ENCODE data around the gene BCAP29. TPM values are rescaled to one million over a fixed set of nuclear protein-coding genes. Genes with fewer than 3 reads are reported as not detected.
"Not testable (repeated sequence)": the region's sequence is repeated elsewhere in the genome, so short reads cannot be mapped to it uniquely, and the experiment has no call there.

The BCAP29 gene
- total RNA-seq, 1 donor from 2014 or later = 51.9 TPM

DNA sequence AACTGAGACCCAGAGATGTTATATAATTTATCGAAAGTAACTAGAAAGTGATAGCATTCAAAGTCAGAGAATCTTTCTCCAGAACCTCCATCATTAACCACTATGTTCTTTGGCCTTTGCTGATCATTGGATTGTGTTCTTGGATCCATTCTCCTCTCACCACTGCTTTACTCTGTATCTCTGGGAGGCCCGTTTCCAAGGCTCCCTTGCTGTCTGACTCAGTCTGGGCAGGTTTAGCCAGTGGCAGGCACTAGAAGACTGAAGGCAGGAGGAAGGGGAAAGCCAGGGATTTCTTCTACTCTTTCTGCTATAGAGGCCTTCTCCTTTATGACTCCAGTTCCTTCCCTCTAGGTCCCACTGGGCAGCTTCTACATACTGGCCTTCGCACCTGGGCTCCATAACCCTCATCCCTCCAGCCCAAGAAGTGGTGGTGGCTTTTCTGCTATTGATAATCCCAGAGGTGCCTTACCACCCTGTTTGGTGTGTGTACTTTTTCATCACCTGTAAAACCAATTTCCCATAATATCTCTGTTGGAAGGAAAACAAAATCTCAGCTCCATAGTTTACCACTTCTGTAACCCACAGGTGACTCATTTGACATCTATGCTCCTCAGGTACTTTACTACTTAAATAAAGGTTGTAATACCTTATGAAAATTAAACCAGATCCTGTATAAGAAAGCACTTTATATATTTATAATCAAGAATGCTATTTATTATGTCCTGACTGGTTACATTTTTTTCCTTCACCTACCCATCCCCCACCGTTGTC lies 36.0 kb downstream of the BCAP29 start:
- intact Hi-C loops (cut with micrococcal nuclease) = no loop called here

DNA sequence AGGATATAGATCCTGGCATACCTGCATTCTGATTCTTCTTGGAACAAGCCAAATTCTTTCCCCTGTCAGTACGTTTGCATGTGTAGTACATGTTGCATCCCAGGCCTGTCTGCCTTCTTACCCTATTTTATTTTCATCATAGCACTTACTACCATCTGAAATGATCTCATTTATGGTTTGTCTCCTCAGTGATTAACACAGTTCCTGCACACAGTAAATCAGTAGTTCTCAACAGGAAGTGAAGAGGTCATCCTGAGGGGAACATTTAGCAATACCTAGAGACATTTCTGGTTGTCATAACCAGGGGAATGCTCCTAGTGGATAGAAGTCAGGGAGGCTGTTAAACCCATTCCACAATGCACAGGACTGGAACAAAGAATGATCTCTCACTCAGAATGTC lies 42.4 kb downstream of the BCAP29 start:
- intact Hi-C loops (cut with micrococcal nuclease) = loop anchor here (5.0 kb wide), 2 partner anchors 40 kb away; partner anchors contain the start of genes BCAP29 and SLC26A4

DNA sequence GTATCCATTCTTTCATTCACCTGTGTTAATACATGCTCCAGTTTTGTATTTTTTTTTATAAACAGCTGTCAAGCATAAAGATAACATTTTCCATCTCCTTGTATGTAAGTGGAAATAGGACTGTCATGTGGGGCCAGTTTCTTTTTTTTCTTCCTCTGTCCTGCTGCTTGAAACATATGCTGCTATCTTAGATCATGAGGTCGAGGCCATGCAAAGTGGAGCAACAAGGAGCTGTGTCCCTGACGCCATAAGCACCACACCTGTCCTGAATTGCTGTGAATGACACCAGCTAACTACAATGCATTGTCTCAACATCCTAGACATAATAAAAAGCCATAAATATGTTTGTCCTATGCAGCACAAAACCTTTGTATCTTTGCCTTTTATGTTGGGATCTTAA lies 42.8 kb downstream of the BCAP29 start:
- intact Hi-C loops (cut with micrococcal nuclease) = loop anchor here (5.0 kb wide), 2 partner anchors 39 to 41 kb away; partner anchors contain the start of genes BCAP29 and SLC26A4

GRCh38 chr7:107627002-107627401 lies 47.0 kb downstream of the BCAP29 start:
- intact Hi-C loops (cut with micrococcal nuclease) = no loop called here

DNA sequence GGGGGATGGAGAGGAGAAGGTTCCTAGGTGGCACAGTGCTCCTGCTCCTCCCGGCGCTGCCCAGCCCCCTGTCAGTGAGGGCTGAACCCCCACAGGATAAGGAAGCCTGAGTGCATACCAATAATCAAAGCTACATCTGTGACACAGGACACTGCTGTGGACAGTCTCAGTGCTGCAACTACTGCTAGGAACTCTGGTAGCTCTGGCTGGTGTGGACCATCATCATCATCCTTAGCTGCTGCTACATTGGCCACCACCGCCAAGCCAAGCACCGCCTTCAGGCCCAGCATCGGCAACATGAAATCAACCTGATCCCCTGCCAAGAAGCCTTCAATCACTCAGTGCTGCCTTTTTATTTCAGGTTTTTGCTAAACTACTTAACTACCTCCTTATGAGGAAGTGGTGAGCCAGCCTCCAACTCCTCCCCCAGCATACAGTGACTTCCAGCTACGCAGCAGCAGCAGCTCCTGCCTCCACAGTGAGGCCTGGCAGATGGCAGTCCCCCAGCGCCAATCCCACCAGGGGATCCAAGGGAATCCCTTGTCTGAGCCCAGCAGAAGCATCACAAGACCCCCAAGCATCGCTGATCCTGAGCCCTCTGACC lies 48.5 kb downstream of the BCAP29 start:
- intact Hi-C loops (cut with micrococcal nuclease) = no loop called here

DNA sequence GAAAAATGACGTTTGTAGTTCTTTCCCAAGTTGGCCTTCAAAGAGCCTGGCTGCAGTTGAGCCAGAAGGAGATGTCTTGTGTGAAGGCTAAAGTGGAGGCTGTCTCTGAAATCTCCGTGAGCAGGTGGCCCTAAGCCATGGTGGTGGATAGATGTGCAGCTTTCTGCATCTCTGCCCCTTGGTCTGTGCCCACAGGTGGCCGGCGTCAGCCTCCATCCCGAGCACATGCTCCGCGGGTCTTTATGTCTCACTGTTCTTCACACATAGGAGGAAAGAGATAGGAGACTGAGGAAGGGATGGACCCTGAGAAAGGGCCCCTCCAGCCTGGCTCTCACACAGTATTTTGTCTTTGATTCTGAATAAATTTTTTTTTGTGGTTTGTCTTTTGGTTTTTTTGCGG lies 50.3 kb downstream of the BCAP29 start:
- intact Hi-C loops (cut with micrococcal nuclease) = no loop called here

GRCh38 chr7:107631588-107632491 lies 51.8 kb downstream of the BCAP29 start:
- intact Hi-C loops (cut with micrococcal nuclease) = no loop called here

DNA sequence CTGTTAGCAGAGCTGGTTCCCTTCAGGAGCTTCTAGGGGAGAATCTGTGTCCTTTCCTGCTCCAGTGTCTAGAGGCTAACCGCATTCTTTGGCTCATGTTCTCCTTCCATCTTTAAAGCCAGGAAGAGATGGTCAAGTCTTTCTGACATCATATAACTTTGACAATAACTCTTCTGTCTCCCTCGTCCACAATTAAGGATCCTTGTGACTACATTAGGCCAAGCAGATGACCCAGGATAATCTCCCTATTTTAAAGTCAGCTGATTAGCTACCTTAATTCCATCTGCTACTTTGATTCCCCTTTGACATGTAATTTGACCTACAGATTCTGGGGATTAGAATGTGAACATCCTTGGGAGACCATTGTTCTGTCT lies 52.4 kb downstream of the BCAP29 start:
- intact Hi-C loops (cut with micrococcal nuclease) = no loop called here

GRCh38 chr7:107638594-107638993 lies 58.5 kb downstream of the BCAP29 start:
- intact Hi-C loops (cut with micrococcal nuclease) = no loop called here

- intact Hi-C loops (cut with micrococcal nuclease) = not testable (repeated sequence)
Measured at GRCh38 chr7:107639070-107639469, 59.0 kb downstream of the BCAP29 start.

DNA sequence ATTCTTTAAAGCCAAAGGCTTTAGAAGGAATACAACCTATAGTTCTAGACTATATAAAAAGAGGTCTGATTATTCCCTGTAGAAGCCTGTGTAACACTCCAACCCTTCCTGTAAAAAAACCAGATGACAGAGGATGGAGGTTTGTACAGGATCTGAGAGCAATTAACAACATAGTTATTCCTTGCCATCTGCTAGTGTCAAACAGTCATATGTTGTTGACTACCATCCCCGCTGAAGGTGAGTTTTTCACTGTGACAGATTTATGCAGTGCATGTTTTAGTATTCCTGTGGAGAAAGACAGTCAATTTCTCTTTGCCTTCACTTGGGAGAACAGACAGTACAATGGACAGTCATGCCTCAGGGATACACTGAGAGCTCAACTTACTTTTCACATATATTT lies 61.6 kb downstream of the BCAP29 start:
- intact Hi-C loops (cut with micrococcal nuclease) = no loop called here

DNA sequence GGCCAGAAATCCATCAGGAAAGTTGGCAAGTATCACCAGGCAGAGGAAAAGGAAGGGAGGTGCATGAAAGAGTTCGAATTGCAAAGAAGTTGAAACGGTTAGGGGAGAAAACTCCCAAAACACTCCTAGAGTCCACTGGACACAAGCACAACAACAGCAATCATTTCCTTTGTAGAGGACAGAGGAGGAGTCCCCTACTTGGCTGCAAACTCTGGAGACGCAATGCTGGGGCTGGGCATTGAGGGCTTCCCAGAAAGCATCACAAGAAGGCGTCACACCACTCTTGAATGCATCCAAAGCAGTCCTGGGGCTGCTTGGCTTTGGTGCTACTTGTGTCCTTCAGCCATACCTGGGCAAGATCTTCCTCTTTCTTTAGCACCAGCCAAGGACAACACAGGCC lies 62.5 kb downstream of the BCAP29 start:
- intact Hi-C loops (cut with micrococcal nuclease) = no loop called here

DNA sequence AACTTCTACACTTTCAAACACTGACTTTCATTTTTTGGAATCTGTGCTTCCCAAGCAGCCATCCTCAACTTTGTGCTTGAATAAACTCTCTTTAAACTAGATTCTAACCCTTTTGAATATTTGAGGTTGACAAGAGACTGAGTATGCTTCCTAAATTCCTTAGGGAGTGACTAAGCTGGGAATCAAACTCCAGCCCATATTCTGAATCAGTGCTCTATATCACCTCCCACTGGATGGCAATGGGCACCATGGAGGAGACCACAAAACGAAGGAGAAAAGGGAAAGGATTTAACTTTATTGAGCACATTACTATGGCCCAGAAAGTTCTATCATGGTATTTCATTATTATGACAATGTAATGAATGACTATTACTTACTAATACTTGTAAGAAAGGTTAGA lies 63.4 kb downstream of the BCAP29 start:
- intact Hi-C loops (cut with micrococcal nuclease) = no loop called here

- intact Hi-C loops (cut with micrococcal nuclease) = no loop called here
Measured at GRCh38 chr7:107643938-107644308, 63.9 kb downstream of the BCAP29 start.

DNA sequence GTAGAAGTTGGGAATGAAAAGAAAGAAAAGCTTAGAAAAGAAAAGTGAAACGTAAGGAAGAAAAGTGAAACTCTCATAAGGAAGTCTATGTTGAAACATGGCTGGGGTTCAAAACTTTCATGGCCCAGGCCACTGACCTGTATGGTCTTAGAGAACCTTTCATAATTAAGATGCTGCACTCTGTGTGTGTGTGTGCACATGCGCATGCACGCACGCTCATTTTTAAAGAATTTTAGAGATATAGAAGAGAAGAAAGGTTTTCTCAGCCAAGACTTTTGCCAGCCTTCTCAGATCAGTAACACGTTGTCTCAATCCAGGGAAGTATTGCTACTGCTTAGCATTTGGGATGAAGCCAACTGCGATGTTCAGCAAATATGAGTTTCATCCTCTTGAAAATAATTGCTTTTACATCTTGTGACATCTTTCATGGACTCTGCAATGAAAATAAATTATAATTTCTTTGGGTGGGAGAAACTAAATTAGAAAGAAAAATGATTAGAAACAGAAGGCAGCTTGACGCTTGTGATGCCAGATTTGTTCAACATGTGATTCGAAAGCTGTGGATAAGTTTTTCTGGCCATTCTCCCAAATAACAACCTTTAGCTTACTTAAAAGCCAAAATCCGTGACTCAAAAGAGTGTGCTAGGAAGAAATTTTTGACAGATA lies 64.4 kb downstream of the BCAP29 start:
- intact Hi-C loops (cut with micrococcal nuclease) = no loop called here

DNA sequence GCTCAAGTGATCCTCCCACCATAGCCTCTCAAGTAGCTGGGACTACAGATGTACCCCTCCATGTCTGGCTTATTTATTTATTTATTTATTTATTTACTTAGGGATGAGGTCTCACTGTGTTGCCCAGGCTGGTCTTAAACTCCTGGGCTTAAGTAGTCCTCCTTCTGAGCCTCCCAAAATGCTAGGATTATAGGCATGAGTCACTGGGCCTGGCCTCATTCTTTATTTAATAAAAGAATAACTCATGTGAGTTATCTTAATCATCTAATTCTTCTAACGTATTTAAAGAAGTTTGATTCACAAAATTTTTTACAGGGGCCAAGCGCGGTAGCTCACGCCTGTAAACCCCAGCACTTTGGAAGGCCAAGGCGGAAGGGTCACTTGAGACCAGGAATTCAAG lies 72.6 kb downstream of the BCAP29 start:
- intact Hi-C loops (cut with micrococcal nuclease) = no loop called here

DNA sequence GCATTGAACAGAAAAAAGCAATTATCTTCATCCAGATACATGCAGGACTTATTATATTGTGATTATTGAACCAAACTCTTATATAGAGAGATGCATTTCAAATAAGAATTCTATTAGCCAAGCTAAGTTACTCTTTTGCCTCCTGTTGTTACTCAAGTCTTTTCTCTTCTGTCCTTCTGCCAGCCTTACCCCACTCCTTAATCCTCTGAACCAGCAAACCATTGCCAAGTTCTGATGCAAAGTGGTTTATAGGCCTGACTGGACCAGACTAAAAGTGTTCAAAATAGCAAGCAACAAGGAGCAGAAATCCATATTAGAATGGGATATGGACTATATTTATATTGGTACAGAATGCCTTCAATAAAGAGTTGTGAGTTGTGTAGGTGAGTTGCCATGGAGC lies 78.4 kb downstream of the BCAP29 start:
- intact Hi-C loops (cut with micrococcal nuclease) = loop anchor here (2.0 to 5.0 kb wide), 3 partner anchors 24 to 490 kb away; partner anchors contain the start of gene HBP1

DNA sequence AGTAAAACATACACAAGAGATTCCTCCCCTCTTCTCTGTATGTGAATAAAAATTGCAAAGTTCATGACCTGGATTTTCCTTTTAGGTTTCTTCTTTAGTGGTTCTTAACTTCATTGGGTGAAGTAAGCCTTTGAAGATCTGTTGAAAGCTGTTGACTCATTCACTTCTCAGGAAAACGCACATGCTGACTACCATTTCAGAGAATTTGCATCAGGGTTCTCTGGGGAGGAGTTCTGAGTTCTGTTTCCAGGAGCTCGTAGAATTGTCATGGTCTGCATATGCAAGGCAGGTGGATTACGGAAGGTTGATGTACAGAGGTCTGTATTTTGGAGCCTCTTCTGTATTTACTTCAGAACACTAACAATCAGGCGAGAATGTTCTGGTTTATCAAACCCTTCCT lies 79.6 kb downstream of the BCAP29 start:
- intact Hi-C loops (cut with micrococcal nuclease) = loop anchor here (1.0 to 5.0 kb wide), 6 partner anchors 25 to 491 kb away; partner anchors contain the start of genes COG5, DUS4L and HBP1

GRCh38 chr7:107660381-107661080 lies 80.5 kb downstream of the BCAP29 start, which contains the start of gene SLC26A4:
TSS of gene SLC26A4 (plus strand) at chr7:107660828. CDS start at chr7:107661642, 814 bp downstream.
- intact Hi-C loops (cut with micrococcal nuclease) = loop anchor here (1.0 to 5.0 kb wide), 3 partner anchors 38 to 83 kb away; partner anchors contain the start of gene BCAP29

Data from T-helper 2 cell treated with Interferon-gamma antibody and Interleukin-4, amounts not matched to agents 100 ng/mL and 5 ng/mL, for 36 hours (primary cell).